OCI-LY3 (cell line): ENCODE measurements around the gene NDRG4.

Experiments
- H2AFZ ChIP-seq: fragments of 200-600, 300-600 bp; shearing (Covaris generic); 2 replicates; pipeline ENCODE4 v1.6.0; 2014; ENCODE audit warnings: antibody characterized with exemption, low read depth, low read length
- H3K27ac ChIP-seq: fragments of 200-600, 300-600 bp; sonication (generic); 2 replicates; pipeline ENCODE4 v1.5.1; 2014; ENCODE audit warnings: mild to moderate bottlenecking, low read length, moderate library complexity, mixed read lengths
- H3K27me3 ChIP-seq: fragments of 200-600, 300-600 bp; sonication (generic); 2 replicates; pipeline ENCODE4 v1.6.1; 2014; ENCODE audit warnings: low read depth, low read length, mixed read lengths
- H3K36me3 ChIP-seq: fragments of 200-600, 300-600 bp; sonication (generic); replicated peaks from 2 replicates; pipeline ENCODE3; 2014; ENCODE audit warnings: low read depth, low read length, mixed read lengths
- H3K4me1 ChIP-seq: fragments of 300-600, 200-600 bp; sonication (generic); 2 replicates; pipeline ENCODE4 v1.6.1; 2014; ENCODE audit warnings: low read length, mixed read lengths
- H3K4me2 ChIP-seq: fragments of 200-600, 300-600 bp; sonication (generic); 2 replicates; pipeline ENCODE4 v1.6.1; 2014; ENCODE audit warnings: low read length, mixed read lengths
- H3K4me3 ChIP-seq: fragments of 300-600, 200-600 bp; sonication (generic); 2 replicates; pipeline ENCODE4 v1.5.1; 2014; ENCODE audit warnings: antibody characterized with exemption, mild to moderate bottlenecking, low read length, moderate library complexity
- H3K79me2 ChIP-seq: fragments of 300-600, 200-600 bp; shearing (Covaris generic); 2 replicates; pipeline ENCODE4 v1.6.1; 2014; ENCODE audit warnings: mild to moderate bottlenecking, low read length, mixed read lengths
- H3K9ac ChIP-seq: fragments of 300-600, 200-600 bp; shearing (Covaris generic); 2 replicates; pipeline ENCODE4 v1.6.0; 2014; ENCODE audit warnings: mild to moderate bottlenecking, low read length, moderate library complexity
- H3K9me3 ChIP-seq: fragments of 200-600, 300-600 bp; shearing (Covaris generic); 2 replicates; pipeline ENCODE4 v1.6.1; 2014; ENCODE audit warnings: low read length, mixed read lengths; ENCODE audit not compliant: insufficient read depth
- H4K20me1 ChIP-seq: fragments of 200-600, 300-600 bp; sonication (generic); 2 replicates; pipeline ENCODE4 v1.6.1; 2016; ENCODE audit warnings: low read length, mixed read lengths; ENCODE audit not compliant: insufficient read depth
- EZH2phosphoT487 ChIP-seq: fragments of 200-600 bp; shearing (Covaris generic); IDR thresholded peaks from 2 replicates; pipeline ENCODE4 v1.6.1; 2018; ENCODE audit warnings: antibody characterized with exemption, mixed run types, low read depth
- TF ChIP-seq, protein P1 (sequence below): fragments of 200-600, 300-600 bp; sonication (generic); IDR thresholded peaks from 2 replicates; pipeline ENCODE4 v1.5.1; 2014; ENCODE audit warnings: antibody characterized with exemption, low read length, low read depth

The NDRG4 gene

GRCh38 chr16:58506241-58507194 lies 6.6 kb downstream of the NDRG4 start:
- no peaks in the 10 kb centered on the region for H4K20me1 ChIP-seq
- H3K9me3 ChIP-seq, result no peaks in the 10 kb centered on the region
- no peak overlapping the region for H3K9ac ChIP-seq
- no peaks in the 10 kb centered on the region for H3K27me3 ChIP-seq
- no peak overlapping the region for H3K4me3 ChIP-seq
- H3K4me2 ChIP-seq, result no peak overlapping the region
- TF ChIP-seq, protein P1, sequence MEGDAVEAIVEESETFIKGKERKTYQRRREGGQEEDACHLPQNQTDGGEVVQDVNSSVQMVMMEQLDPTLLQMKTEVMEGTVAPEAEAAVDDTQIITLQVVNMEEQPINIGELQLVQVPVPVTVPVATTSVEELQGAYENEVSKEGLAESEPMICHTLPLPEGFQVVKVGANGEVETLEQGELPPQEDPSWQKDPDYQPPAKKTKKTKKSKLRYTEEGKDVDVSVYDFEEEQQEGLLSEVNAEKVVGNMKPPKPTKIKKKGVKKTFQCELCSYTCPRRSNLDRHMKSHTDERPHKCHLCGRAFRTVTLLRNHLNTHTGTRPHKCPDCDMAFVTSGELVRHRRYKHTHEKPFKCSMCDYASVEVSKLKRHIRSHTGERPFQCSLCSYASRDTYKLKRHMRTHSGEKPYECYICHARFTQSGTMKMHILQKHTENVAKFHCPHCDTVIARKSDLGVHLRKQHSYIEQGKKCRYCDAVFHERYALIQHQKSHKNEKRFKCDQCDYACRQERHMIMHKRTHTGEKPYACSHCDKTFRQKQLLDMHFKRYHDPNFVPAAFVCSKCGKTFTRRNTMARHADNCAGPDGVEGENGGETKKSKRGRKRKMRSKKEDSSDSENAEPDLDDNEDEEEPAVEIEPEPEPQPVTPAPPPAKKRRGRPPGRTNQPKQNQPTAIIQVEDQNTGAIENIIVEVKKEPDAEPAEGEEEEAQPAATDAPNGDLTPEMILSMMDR, result 0 out of 2 replicates have a peak, but pooled peaks have one; percentile 8
- no peak for TF ChIP-seq EZH2phosphoT487
- H2AFZ ChIP-seq, result no peak overlapping the region
- no peak overlapping the region for H3K27ac ChIP-seq
- H3K79me2 ChIP-seq, result no peaks in the 10 kb centered on the region
- H3K4me1 ChIP-seq, result no peaks in the 10 kb centered on the region
- H3K36me3 ChIP-seq, result no peaks in the 10 kb centered on the region

GRCh38 chr16:58507195-58507962 lies 7.4 kb downstream of the NDRG4 start:
- Histone ChIP-seq H4K20me1 (no peaks in the 10 kb centered on the region), H3K36me3 (no peaks in the 10 kb centered on the region), H3K4me1 (no peaks in the 10 kb centered on the region), H3K9me3 (no peaks in the 10 kb centered on the region), H3K4me2 (no peak overlapping the region), H3K4me3 (no peak overlapping the region), H3K9ac (no peak overlapping the region), H3K27ac (no peak overlapping the region), H2AFZ (no peak overlapping the region), H3K27me3 (no peaks in the 10 kb centered on the region), H3K79me2 (no peaks in the 10 kb centered on the region)
- TF ChIP-seq, protein P1, result 0 out of 2 replicates have a peak, but pooled peaks have one; percentile 2
- no peak for TF ChIP-seq EZH2phosphoT487

GRCh38 chr16:58507963-58508670 lies 8.2 kb downstream of the NDRG4 start:
- no peaks in the 10 kb centered on the region for H3K79me2 ChIP-seq
- no peak for TF ChIP-seq EZH2phosphoT487
- TF ChIP-seq, protein P1, result no peak
- H3K36me3 ChIP-seq, result no peaks in the 10 kb centered on the region
- H3K4me2 ChIP-seq, result no peak overlapping the region
- no peak overlapping the region for H3K4me3 ChIP-seq
- H2AFZ ChIP-seq, result no peak overlapping the region
- no peak overlapping the region for H3K27ac ChIP-seq
- no peaks in the 10 kb centered on the region for H3K27me3 ChIP-seq
- no peaks in the 10 kb centered on the region for H3K9me3 ChIP-seq
- H4K20me1 ChIP-seq, result no peaks in the 10 kb centered on the region
- no peak overlapping the region for H3K9ac ChIP-seq
- H3K4me1 ChIP-seq, result no peaks in the 10 kb centered on the region
